H9 (cell line): ENCODE measurements around the gene LSS. TPM values are rescaled to one million over a fixed set of nuclear protein-coding genes. Genes with fewer than 3 reads are reported as not detected.

Experiments used
- DNase-seq: peaks from one replicate; pipeline ENCODE4 v3.0.0-alpha.2; 2017
- H2AFZ ChIP-seq: one replicate; pipeline ENCODE4 v1.6.1; 2013; ENCODE audit warnings: mild to moderate bottlenecking, low read length, control low read depth, moderate library complexity
- H2AK5ac ChIP-seq: 2 replicates; pipeline ENCODE4 v1.6.1; 2013; ENCODE audit warnings: low read length, control low read depth, mixed read lengths; ENCODE audit not compliant: insufficient read length
- H2BK120ac ChIP-seq: one replicate; pipeline ENCODE4 v1.6.1; 2013; ENCODE audit warnings: low read depth, mild to moderate bottlenecking, low read length, control low read depth, inconsistent platforms; ENCODE audit not compliant: poor library complexity, severe bottlenecking
- H2BK12ac ChIP-seq: 2 replicates; pipeline ENCODE4 v1.6.1; 2013; ENCODE audit warnings: low read length, control low read depth, mixed read lengths, low read depth; ENCODE audit not compliant: insufficient read length
- H2BK15ac ChIP-seq: 2 replicates; pipeline ENCODE4 v1.6.1; 2013; ENCODE audit warnings: low read depth, low read length, control low read depth
- H2BK20ac ChIP-seq: one replicate; pipeline ENCODE4 v1.6.1; 2013; ENCODE audit warnings: low read depth, mild to moderate bottlenecking, low read length, control low read depth, inconsistent platforms; ENCODE audit not compliant: poor library complexity, severe bottlenecking
- H2BK5ac ChIP-seq: 2 replicates; pipeline ENCODE4 v1.6.1; 2013; ENCODE audit warnings: low read length, control low read depth, mixed read lengths; ENCODE audit not compliant: insufficient read length
- H3K14ac ChIP-seq: 2 replicates; pipeline ENCODE4 v1.6.1; 2013; ENCODE audit warnings: low read length, control low read depth; ENCODE audit not compliant: insufficient read depth
- H3K18ac ChIP-seq: 2 replicates; pipeline ENCODE4 v1.6.1; 2013; ENCODE audit warnings: low read depth, mild to moderate bottlenecking, mixed read lengths, low read length, control low read depth; ENCODE audit not compliant: insufficient read length
- H3K23ac ChIP-seq: 2 replicates; pipeline ENCODE4 v1.6.1; 2013; ENCODE audit warnings: low read length, control low read depth, mixed read lengths, low read depth; ENCODE audit not compliant: insufficient read length
- H3K23me2 ChIP-seq: 2 replicates; pipeline ENCODE4 v1.6.1; 2013; ENCODE audit warnings: low read depth, mild to moderate bottlenecking, mixed read lengths, low read length, control low read depth; ENCODE audit not compliant: insufficient read length, poor library complexity, severe bottlenecking
- H3K27ac ChIP-seq: 2 replicates; pipeline ENCODE4 v1.5.1; 2013; ENCODE audit warnings: low read length, control low read depth, mixed read lengths, low read depth; ENCODE audit not compliant: insufficient read length
- H3K27me3 ChIP-seq: 2 replicates; pipeline ENCODE4 v1.6.1; 2013; ENCODE audit warnings: low read length, control low read depth, inconsistent platforms; ENCODE audit not compliant: insufficient read depth
- H3K4ac ChIP-seq: 2 replicates; pipeline ENCODE4 v1.6.1; 2013; ENCODE audit warnings: low read depth, mild to moderate bottlenecking, control low read depth, inconsistent platforms, low read length, moderate library complexity
- H3K4me1 ChIP-seq: 2 replicates; pipeline ENCODE4 v1.6.1; 2013; ENCODE audit warnings: low read length, control low read depth, inconsistent platforms; ENCODE audit not compliant: insufficient read depth
- H3K4me2 ChIP-seq: 2 replicates; pipeline ENCODE4 v1.6.1; 2013; ENCODE audit warnings: low read length, control low read depth, mixed read lengths; ENCODE audit not compliant: insufficient read length, insufficient read depth
- H3K56ac ChIP-seq: 2 replicates; pipeline ENCODE4 v1.6.1; 2013; ENCODE audit warnings: low read depth, mild to moderate bottlenecking, mixed read lengths, low read length, control low read depth; ENCODE audit not compliant: insufficient read length
- H3K79me1 ChIP-seq: 2 replicates; pipeline ENCODE4 v1.6.1; 2013; ENCODE audit warnings: low read depth, mild to moderate bottlenecking, moderate library complexity, low read length, control low read depth, inconsistent platforms; ENCODE audit not compliant: insufficient read depth, poor library complexity, severe bottlenecking
- H3K79me2 ChIP-seq: 2 replicates; pipeline ENCODE4 v1.6.1; 2013; ENCODE audit warnings: low read length, control low read depth, inconsistent platforms; ENCODE audit not compliant: insufficient read depth
- H3K9ac ChIP-seq: 2 replicates; pipeline ENCODE4 v1.6.1; 2013; ENCODE audit warnings: low read length, control low read depth, mixed read lengths; ENCODE audit not compliant: insufficient read length; ENCODE audit errors: extremely low read depth
- H3K9me3 ChIP-seq: one replicate; pipeline ENCODE4 v1.6.1; 2013; ENCODE audit warnings: low read depth, low read length, inconsistent platforms; ENCODE audit not compliant: control insufficient read depth
- H3T11ph ChIP-seq: one replicate; pipeline ENCODE4 v1.6.1; 2013; ENCODE audit warnings: mild to moderate bottlenecking, low read length, control low read depth, inconsistent platforms
- H4K20me1 ChIP-seq: one replicate; pipeline ENCODE4 v1.6.1; 2013; ENCODE audit not compliant: control insufficient read depth, insufficient read length, insufficient read depth
- H4K5ac ChIP-seq: 2 replicates; pipeline ENCODE4 v1.6.1; 2013; ENCODE audit warnings: low read depth, mild to moderate bottlenecking, mixed read lengths, low read length, control low read depth; ENCODE audit not compliant: insufficient read length
- H4K8ac ChIP-seq: replicated peaks from 2 replicates; pipeline ENCODE4 v1.6.1; 2013; ENCODE audit warnings: low read length, control low read depth, mixed read lengths, low read depth; ENCODE audit not compliant: insufficient read length
- H4K91ac ChIP-seq: 2 replicates; pipeline ENCODE4 v1.6.1; 2013; ENCODE audit warnings: low read depth, mild to moderate bottlenecking, moderate library complexity, mixed read lengths, low read length, control low read depth; ENCODE audit not compliant: insufficient read length
- H3K27ac Mint-ChIP-seq, 3 experiments: 2 replicates in 2 of 3; 3 replicates in 1 of 3; pipeline ENCODE4 v1.8.0; 2020 to 2021; ENCODE audit warnings: mixed read lengths in 3 of 3, mild to moderate bottlenecking in 1 of 3, moderate library complexity in 1 of 3
- H3K27me3 Mint-ChIP-seq: 2 replicates; pipeline ENCODE4 v1.8.0; 2021; ENCODE audit warnings: low read depth, mild to moderate bottlenecking, moderate library complexity, mixed read lengths
- H3K36me3 Mint-ChIP-seq, 3 experiments: 2 replicates in 2 of 3; 3 replicates in 1 of 3; pipeline ENCODE4 v1.8.0; 2020 to 2021; ENCODE audit warnings: low read depth in 3 of 3, mixed read lengths in 3 of 3; ENCODE audit not compliant: insufficient read depth in 1 of 3
- H3K4me1 Mint-ChIP-seq, 2 experiments: 2 replicates each; pipeline ENCODE4 v1.8.0; 2020; ENCODE audit warnings: mixed read lengths in 2 of 2
- H3K4me3 Mint-ChIP-seq, 2 experiments: 2 replicates in 1 of 2; 3 replicates in 1 of 2; pipeline ENCODE4 v1.8.0; 2020 to 2021; ENCODE audit warnings: mild to moderate bottlenecking in 2 of 2, mixed read lengths in 2 of 2, moderate library complexity in 1 of 2
- H3K9me3 Mint-ChIP-seq, 2 experiments: 2 replicates in 1 of 2; 3 replicates in 1 of 2; pipeline ENCODE4 v1.8.0; 2020; ENCODE audit warnings: mild to moderate bottlenecking in 2 of 2, mixed read lengths in 2 of 2, moderate library complexity in 1 of 2
- WGBS: extraction: QIAGEN DNeasy Blood & Tissue Kit; methylation state at CpG from one replicate; pipeline ENCODE4 v1.1.7; 2013; ENCODE audit warnings: missing lambda C conversion rate, low lambda C conversion rate, mixed read lengths; ENCODE audit not compliant: insufficient read length; ENCODE audit errors: extremely low coverage; 5-methylcytosine and 5-hydroxymethylcytosine counted together
- total RNA-seq: library from RNA; stranded (reverse); gene quantifications from 2 replicates; pipeline ENCODE4 v1.2.1, GENCODE V29; 2021
- TF ChIP-seq, protein P1 (sequence below): fragments of 200-600 bp; sonication (generic); conservative IDR thresholded peaks from 3 replicates; pipeline ENCODE4 v1.8.0; 2021; ENCODE audit warnings: antibody characterized with exemption, mild to moderate bottlenecking

LSS gene
- total RNA-seq, 1 experiment from 2014 or later: 69.2 TPM

- no peaks in the 10 kb centered on the region for H3K9me3 ChIP-seq
- no peak overlapping the region for H3K18ac ChIP-seq
- H3K27me3 Mint-ChIP-seq: peaks cover 23% of the 10 kb centered on the region
- DNase-seq: no peak
- H4K20me1 ChIP-seq: no peaks in the 10 kb centered on the region
- H3K4me3 Mint-ChIP-seq: no peak overlapping the region
- H3K27me3 ChIP-seq: no peaks in the 10 kb centered on the region
- no peak overlapping the region for H3K14ac ChIP-seq
- no peaks in the 10 kb centered on the region for H3K79me2 ChIP-seq
- peaks cover 5 to 6% of the 10 kb centered on the region in 2 experiments; a peak in 2 of 5 replicates for H3K9me3 Mint-ChIP-seq
- no peak overlapping the region for H3K4me2 ChIP-seq
- no peak overlapping the region for H2AK5ac ChIP-seq
- H3K9ac ChIP-seq: no peak overlapping the region
- H3K36me3 Mint-ChIP-seq: peaks cover 7 to 10% (median 8%) of the 10 kb centered on the region in 3 experiments; a peak in 5 of 7 replicates
- H3K27ac ChIP-seq: no peak overlapping the region
- no peaks in the 10 kb centered on the region for H3K23me2 ChIP-seq
- H2BK120ac ChIP-seq: no peak overlapping the region
- TF ChIP-seq, protein P1, sequence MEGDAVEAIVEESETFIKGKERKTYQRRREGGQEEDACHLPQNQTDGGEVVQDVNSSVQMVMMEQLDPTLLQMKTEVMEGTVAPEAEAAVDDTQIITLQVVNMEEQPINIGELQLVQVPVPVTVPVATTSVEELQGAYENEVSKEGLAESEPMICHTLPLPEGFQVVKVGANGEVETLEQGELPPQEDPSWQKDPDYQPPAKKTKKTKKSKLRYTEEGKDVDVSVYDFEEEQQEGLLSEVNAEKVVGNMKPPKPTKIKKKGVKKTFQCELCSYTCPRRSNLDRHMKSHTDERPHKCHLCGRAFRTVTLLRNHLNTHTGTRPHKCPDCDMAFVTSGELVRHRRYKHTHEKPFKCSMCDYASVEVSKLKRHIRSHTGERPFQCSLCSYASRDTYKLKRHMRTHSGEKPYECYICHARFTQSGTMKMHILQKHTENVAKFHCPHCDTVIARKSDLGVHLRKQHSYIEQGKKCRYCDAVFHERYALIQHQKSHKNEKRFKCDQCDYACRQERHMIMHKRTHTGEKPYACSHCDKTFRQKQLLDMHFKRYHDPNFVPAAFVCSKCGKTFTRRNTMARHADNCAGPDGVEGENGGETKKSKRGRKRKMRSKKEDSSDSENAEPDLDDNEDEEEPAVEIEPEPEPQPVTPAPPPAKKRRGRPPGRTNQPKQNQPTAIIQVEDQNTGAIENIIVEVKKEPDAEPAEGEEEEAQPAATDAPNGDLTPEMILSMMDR: no peak
- no peak overlapping the region for H2BK5ac ChIP-seq
- no peak overlapping the region for H3T11ph ChIP-seq
- no peaks in the 10 kb centered on the region for H3K4me1 ChIP-seq
- WGBS: no CpG with 5 or more reads among the region's 51 CpGs
- H3K4me1 Mint-ChIP-seq: peaks cover 19 to 27% of the 10 kb centered on the region in 2 experiments
- H3K27ac Mint-ChIP-seq: no peak overlapping the region
- no peak overlapping the region for H4K91ac ChIP-seq
- no peak overlapping the region for H2BK15ac ChIP-seq
- no peak overlapping the region for H2BK12ac ChIP-seq
- no peak overlapping the region for H2AFZ ChIP-seq
- H4K5ac ChIP-seq: no peak overlapping the region
- no peaks in the 10 kb centered on the region for H3K79me1 ChIP-seq
- no peak overlapping the region for H3K56ac ChIP-seq
- no peak overlapping the region for H3K23ac ChIP-seq
- no peak overlapping the region for H2BK20ac ChIP-seq
- H3K4ac ChIP-seq: no peak overlapping the region
- no peak overlapping the region for H4K8ac ChIP-seq
These were observed 83.3 kb downstream of the LSS start for GRCh38 chr21:46145159-46145839.
